Measurements from ENCODE around the gene GREB1L. TPM values are rescaled to one million over a fixed set of nuclear protein-coding genes. Genes with fewer than 3 reads are reported as not detected.

The GREB1L gene
- total and polyA plus RNA-seq, 9 of the 15 experiments (the other 6 are each of a cell fraction or from before 2014, with no cell fraction given) = 0.03 TPM; not detected in 8

DNA sequence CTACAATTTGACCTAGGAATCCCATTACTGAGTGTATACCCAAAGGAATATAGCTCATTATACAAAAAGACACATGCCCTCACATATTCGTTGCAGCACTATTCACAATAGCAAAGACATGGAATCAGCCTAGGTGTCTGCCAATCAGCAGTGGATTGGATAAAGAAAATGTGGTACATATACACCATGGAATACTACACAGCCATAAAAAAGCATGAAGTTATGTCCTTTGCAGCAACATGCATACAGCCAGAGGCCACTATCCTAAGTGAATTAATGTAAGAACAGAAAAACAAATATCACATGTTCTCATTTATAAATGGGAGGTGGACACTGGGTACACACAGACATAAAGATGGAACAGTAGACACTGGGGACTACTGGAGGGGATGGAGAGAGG lies 54.0 kb downstream of the GREB1L start (continued):
- TF ChIP-seq, protein P1, sequence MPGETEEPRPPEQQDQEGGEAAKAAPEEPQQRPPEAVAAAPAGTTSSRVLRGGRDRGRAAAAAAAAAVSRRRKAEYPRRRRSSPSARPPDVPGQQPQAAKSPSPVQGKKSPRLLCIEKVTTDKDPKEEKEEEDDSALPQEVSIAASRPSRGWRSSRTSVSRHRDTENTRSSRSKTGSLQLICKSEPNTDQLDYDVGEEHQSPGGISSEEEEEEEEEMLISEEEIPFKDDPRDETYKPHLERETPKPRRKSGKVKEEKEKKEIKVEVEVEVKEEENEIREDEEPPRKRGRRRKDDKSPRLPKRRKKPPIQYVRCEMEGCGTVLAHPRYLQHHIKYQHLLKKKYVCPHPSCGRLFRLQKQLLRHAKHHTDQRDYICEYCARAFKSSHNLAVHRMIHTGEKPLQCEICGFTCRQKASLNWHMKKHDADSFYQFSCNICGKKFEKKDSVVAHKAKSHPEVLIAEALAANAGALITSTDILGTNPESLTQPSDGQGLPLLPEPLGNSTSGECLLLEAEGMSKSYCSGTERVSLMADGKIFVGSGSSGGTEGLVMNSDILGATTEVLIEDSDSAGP (CRISPR knock-in tag; IDR thresholded peaks at IDR 0.05) = no peak

DNA sequence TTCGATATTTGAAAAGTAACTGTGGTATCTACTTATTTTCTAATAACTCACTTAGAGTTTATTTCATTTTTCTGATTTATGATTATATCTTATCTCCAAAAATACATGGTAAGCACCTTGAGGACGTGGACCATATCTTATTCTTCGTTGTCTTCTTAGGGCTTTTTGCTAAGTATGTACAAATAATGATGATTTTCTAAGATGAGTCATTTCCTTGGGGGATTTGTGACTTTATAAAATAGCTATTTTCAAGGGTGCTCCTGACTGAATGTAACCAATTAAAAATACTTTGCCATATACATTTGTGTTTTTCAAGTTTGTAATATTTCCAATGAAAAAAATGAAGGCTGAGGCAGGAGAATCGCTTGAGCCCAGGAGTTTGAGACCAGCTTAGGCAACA lies 56.3 kb downstream of the GREB1L start:
- FAIRE-seq (no peak), ATAC-seq (no peak), DNase-seq (ENCODE audit: extremely low read depth in 1 of 4, low spot score in 3 of 4) (no peak)
- Histone ChIP-seq H3K4me2 (ENCODE audit: insufficient read depth, low read length) (no peak overlapping the region), H4K20me1 (replicated peaks; ENCODE audit: control insufficient read depth, insufficient read depth, low read length) (no peaks in the 10 kb centered on the region), H3K27me3 (ENCODE audit: control insufficient read depth in 2 of 2, insufficient read depth in 2 of 2, low read length in 2 of 2) (no peaks in the 10 kb centered on the region), H3K4me3 (no peak overlapping the region), H3K9me3 (replicated peaks; ENCODE audit: control insufficient read depth, insufficient read depth, low read depth, low read length) (no peaks in the 10 kb centered on the region), H3K79me2 (ENCODE audit: control insufficient read depth, insufficient read depth, low read length) (no peaks in the 10 kb centered on the region), H3K27ac (ENCODE audit: extremely low read depth, low read depth, low read length) (no peak overlapping the region), H3K9me1 (ENCODE audit: control insufficient read depth, insufficient read depth, low read length) (no peaks in the 10 kb centered on the region), H3K9ac (ENCODE audit: insufficient read depth in 1 of 2, low read depth in 2 of 2, low read length in 2 of 2) (no peak overlapping the region), H3K36me3 (ENCODE audit: control insufficient read depth, insufficient read depth, low read length) (no peaks in the 10 kb centered on the region), H2AFZ (ENCODE audit: low read depth, low read length) (no peak overlapping the region), H3K4me1 (replicated peaks in 1 of 2; ENCODE audit: control insufficient read depth in 2 of 2, insufficient read depth in 2 of 2, low read length in 2 of 2) (no peaks in the 10 kb centered on the region)
- ChIA-PET CTCF (ENCODE audit: low intra/inter-chr PET ratio) (no interaction called here), POLR2A (no interaction called here)
- in situ Hi-C loops (cut with MboI) = loop anchor here (5.0 kb wide), 1 partner anchor 39 kb away; no protein-coding TSS in a partner anchor
- intact Hi-C loops (cut with micrococcal nuclease) = no loop called here
- no TSS peak for BruUV-seq (replicated peaks)
- 0% methylated on average over 4 of the region's 4 CpGs for WGBS (ENCODE audit: insufficient coverage, low coverage, missing lambda C conversion rate)
- TF ChIP-seq ZNF165 (CRISPR knock-in tag; IDR thresholded peaks at IDR 0.05; ENCODE audit: borderline replicate concordance) (no peak), NFATC3 (IDR thresholded peaks at IDR 0.05) (no peak), ELF2 (CRISPR knock-in tag; IDR thresholded peaks at IDR 0.05) (no peak), SRF (CRISPR knock-in tag; IDR thresholded peaks at IDR 0.05) (no peak), SRSF9 (IDR thresholded peaks at IDR 0.05; ENCODE audit: borderline replicate concordance, low read depth, low read length) (no peak), TCFL5 (CRISPR knock-in tag; conservative IDR thresholded peaks at IDR 0.05) (no peak), TEAD2 (tag; IDR thresholded peaks at IDR 0.05) (no peak), ZFPM2 (CRISPR knock-in tag; IDR thresholded peaks at IDR 0.05) (no peak), EP300 (IDR thresholded peaks at IDR 0.05; ENCODE audit: low read length) (no peak), FOXJ2 (tag; IDR thresholded peaks at IDR 0.05) (no peak), ZNF12 (CRISPR knock-in tag; IDR thresholded peaks at IDR 0.05) (no peak), ETV5 (CRISPR knock-in tag; IDR thresholded peaks at IDR 0.05; ENCODE audit: low read depth) (no peak), HLTF (IDR thresholded peaks at IDR 0.05) (no peak), SOX6 (IDR thresholded peaks at IDR 0.05) (no peak)
- TF ChIP-seq, protein P2, sequence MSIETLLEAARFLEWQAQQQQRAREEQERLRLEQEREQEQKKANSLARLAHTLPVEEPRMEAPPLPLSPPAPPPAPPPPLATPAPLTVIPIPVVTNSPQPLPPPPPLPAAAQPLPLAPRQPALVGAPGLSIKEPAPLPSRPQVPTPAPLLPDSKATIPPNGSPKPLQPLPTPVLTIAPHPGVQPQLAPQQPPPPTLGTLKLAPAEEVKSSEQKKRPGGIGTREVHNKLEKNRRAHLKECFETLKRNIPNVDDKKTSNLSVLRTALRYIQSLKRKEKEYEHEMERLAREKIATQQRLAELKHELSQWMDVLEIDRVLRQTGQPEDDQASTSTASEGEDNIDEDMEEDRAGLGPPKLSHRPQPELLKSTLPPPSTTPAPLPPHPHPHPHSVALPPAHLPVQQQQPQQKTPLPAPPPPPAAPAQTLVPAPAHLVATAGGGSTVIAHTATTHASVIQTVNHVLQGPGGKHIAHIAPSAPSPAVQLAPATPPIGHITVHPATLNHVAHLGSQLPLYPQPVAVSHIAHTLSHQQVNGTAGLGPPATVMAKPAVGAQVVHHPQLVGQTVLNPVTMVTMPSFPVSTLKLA (conservative IDR thresholded peaks at IDR 0.05) = no peak
- TF ChIP-seq, protein P3, sequence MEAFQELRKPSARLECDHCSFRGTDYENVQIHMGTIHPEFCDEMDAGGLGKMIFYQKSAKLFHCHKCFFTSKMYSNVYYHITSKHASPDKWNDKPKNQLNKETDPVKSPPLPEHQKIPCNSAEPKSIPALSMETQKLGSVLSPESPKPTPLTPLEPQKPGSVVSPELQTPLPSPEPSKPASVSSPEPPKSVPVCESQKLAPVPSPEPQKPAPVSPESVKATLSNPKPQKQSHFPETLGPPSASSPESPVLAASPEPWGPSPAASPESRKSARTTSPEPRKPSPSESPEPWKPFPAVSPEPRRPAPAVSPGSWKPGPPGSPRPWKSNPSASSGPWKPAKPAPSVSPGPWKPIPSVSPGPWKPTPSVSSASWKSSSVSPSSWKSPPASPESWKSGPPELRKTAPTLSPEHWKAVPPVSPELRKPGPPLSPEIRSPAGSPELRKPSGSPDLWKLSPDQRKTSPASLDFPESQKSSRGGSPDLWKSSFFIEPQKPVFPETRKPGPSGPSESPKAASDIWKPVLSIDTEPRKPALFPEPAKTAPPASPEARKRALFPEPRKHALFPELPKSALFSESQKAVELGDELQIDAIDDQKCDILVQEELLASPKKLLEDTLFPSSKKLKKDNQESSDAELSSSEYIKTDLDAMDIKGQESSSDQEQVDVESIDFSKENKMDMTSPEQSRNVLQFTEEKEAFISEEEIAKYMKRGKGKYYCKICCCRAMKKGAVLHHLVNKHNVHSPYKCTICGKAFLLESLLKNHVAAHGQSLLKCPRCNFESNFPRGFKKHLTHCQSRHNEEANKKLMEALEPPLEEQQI (IDR thresholded peaks at IDR 0.05) = no peak
